Glutamatergic neuron (in vitro differentiated cells): ENCODE measurements around the gene SLC34A3. TPM values are rescaled to one million over a fixed set of nuclear protein-coding genes. Genes with fewer than 3 reads are reported as not detected.

Source experiments
- DNase-seq: peaks from one replicate; pipeline ENCODE4 v3.0.0; 2022
- H3K27ac Mint-ChIP-seq: one replicate; pipeline ENCODE4 v1.8.0; 2020; ENCODE audit warnings: mild to moderate bottlenecking, mixed read lengths, inconsistent platforms; ENCODE audit not compliant: unreplicated experiment
- H3K27me3 Mint-ChIP-seq: one replicate; pipeline ENCODE4 v1.8.0; 2020; ENCODE audit warnings: mild to moderate bottlenecking, moderate library complexity, mixed read lengths, inconsistent platforms; ENCODE audit not compliant: unreplicated experiment
- H3K36me3 Mint-ChIP-seq: one replicate; pipeline ENCODE4 v1.8.0; 2020; ENCODE audit warnings: mild to moderate bottlenecking, mixed read lengths, inconsistent platforms; ENCODE audit not compliant: unreplicated experiment
- H3K4me1 Mint-ChIP-seq: one replicate; pipeline ENCODE4 v1.8.0; 2020; ENCODE audit warnings: mild to moderate bottlenecking, low read depth, mixed read lengths, inconsistent platforms; ENCODE audit not compliant: unreplicated experiment
- H3K4me3 Mint-ChIP-seq: one replicate; pipeline ENCODE4 v1.8.0; 2020; ENCODE audit warnings: mild to moderate bottlenecking, mixed read lengths, inconsistent platforms; ENCODE audit not compliant: unreplicated experiment
- H3K9me3 Mint-ChIP-seq: one replicate; pipeline ENCODE4 v1.8.0; 2020; ENCODE audit warnings: mild to moderate bottlenecking, moderate library complexity, mixed read lengths, inconsistent platforms; ENCODE audit not compliant: unreplicated experiment
- CTCF ChIP-seq: fragments of 200-600 bp; sonication (generic); IDR thresholded peaks from one replicate; pipeline ENCODE4 v1.5.0; 2021; ENCODE audit not compliant: partially characterized antibody, unreplicated experiment
- total RNA-seq: library from RNA; stranded (reverse); fragmentation: NEBNext Ultra II Directional; extraction: Animal tissue kit (Norgen Biotek cat#: 25700); gene quantifications from one replicate; pipeline ENCODE4 v1.2.1, GENCODE V29; 2021; ENCODE audit not compliant: unreplicated experiment

Gene SLC34A3
- total RNA-seq, 1 donor from 2014 or later = not detected

- Mint-ChIP-seq H3K36me3 (no peaks in the 10 kb centered on the region), H3K4me1 (peaks cover 4% of the 10 kb centered on the region), H3K27me3 (peaks cover 2% of the 10 kb centered on the region), H3K27ac (no peak overlapping the region), H3K9me3 (peaks cover 10% of the 10 kb centered on the region), H3K4me3 (no peak overlapping the region)
- DNase-seq = no peak
- TF ChIP-seq CTCF = no peak
Observed at GRCh38 chr9:137191691-137192447, 38.8 kb upstream of the SLC34A3 start.

GRCh38 chr9:137192448-137192780, 38.3 kb upstream of the SLC34A3 start:
- Mint-ChIP-seq H3K36me3 (no peaks in the 10 kb centered on the region), H3K9me3 (peaks cover 8% of the 10 kb centered on the region), H3K27me3 (peaks cover 2% of the 10 kb centered on the region), H3K4me3 (no peak overlapping the region), H3K27ac (no peak overlapping the region), H3K4me1 (peaks cover 4% of the 10 kb centered on the region)
- no peak for DNase-seq
- no peak for TF ChIP-seq CTCF

- peaks cover 2% of the 10 kb centered on the region for H3K4me1 Mint-ChIP-seq
- no peak for DNase-seq
- TF ChIP-seq CTCF = no peak
- H3K36me3 Mint-ChIP-seq = no peaks in the 10 kb centered on the region
- H3K9me3 Mint-ChIP-seq = peaks cover 3% of the 10 kb centered on the region
- H3K27ac Mint-ChIP-seq = no peak overlapping the region
- H3K4me3 Mint-ChIP-seq = no peak overlapping the region
- peaks cover 2% of the 10 kb centered on the region for H3K27me3 Mint-ChIP-seq
Observed at GRCh38 chr9:137192859-137193258, 37.8 kb upstream of the SLC34A3 start.

GRCh38 chr9:137193771-137194170, 36.9 kb upstream of the SLC34A3 start:
- H3K27ac Mint-ChIP-seq = no peak overlapping the region
- peaks cover 2% of the 10 kb centered on the region for H3K27me3 Mint-ChIP-seq
- H3K4me3 Mint-ChIP-seq = no peak overlapping the region
- peaks cover 2% of the 10 kb centered on the region for H3K9me3 Mint-ChIP-seq
- TF ChIP-seq CTCF = no peak
- no peaks in the 10 kb centered on the region for H3K36me3 Mint-ChIP-seq
- DNase-seq = no peak
- H3K4me1 Mint-ChIP-seq = peaks cover 2% of the 10 kb centered on the region

DNA sequence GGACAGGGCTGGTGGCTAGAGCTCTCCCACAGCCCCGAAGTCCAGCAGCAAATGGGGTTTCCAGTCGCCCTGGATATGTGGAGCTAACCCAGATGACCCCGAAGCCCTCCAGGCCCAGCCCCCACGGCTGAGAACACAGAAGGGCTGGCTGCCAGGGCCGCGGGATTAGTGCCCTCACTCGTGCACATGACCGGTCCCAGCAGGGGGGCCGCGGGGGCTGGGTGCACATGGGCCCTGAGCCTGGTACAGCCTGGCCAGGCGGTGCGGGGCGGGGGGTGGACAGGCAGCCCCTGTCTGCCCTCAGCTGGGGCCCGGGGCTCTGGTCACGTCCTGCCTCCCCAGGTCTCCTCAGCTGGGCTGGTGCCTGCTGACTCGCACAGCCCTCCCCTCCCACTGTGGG, 36.3 kb upstream of the SLC34A3 start:
- DNase-seq = no peak

More for the DNA sequence above, 36.3 kb upstream of the SLC34A3 start:
- Mint-ChIP-seq H3K27ac (no peak overlapping the region), H3K36me3 (no peaks in the 10 kb centered on the region), H3K27me3 (peaks cover 2% of the 10 kb centered on the region), H3K4me3 (no peak overlapping the region), H3K9me3 (peaks cover under 1% of the 10 kb centered on the region), H3K4me1 (peaks cover 2% of the 10 kb centered on the region)
- TF ChIP-seq CTCF = no peak
